GM23248 (cell line): ENCODE data around the gene PPHLN1.

Experiments
- EZH2 ChIP-seq: fragments of 200-600 bp; sonication (generic); IDR thresholded peaks from 2 replicates; pipeline ENCODE4 v1.6.1; 2018; ENCODE audit warnings: antibody characterized with exemption, mild to moderate bottlenecking; ENCODE audit not compliant: insufficient read depth, poor library complexity, severe bottlenecking
- EZH2phosphoT487 ChIP-seq: fragments of 200-600 bp; sonication (generic); IDR thresholded peaks from 2 replicates; pipeline ENCODE4 v1.6.1; 2018; ENCODE audit warnings: antibody characterized with exemption, moderate library complexity, mild to moderate bottlenecking, low read depth; ENCODE audit not compliant: insufficient read depth

DNA sequence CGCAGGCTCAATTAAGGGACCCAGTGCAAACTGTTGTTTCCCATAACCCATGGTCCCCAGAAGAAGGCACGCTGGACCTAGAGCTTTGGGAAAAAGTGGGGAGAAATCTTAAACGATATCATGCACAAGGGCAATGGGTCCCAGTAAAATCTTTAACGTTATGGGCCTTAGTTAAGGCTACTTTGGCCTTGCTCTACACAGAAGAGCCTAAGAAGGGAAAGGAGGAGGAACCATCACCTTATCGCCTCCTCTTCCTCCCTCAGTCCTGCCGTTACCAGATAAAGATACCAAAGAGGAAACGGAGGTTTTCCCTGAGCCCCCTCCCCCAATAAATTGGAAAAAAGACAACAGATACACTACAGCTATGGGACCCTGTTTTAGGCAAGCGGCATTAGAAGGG, 116.9 kb downstream of the PPHLN1 start:
- TF ChIP-seq EZH2phosphoT487 (no peak), EZH2 (no peak)
